COLO829 (cell line): ENCODE measurements around the gene BMX.

Experiments used
- DNase-seq: peaks from one replicate; pipeline ENCODE4 v3.0.0; 2012; ENCODE audit warnings: low spot score

Gene BMX

GRCh38 chrX:15570145-15570544, 69.5 kb downstream of the BMX start:
- no peak for DNase-seq

GRCh38 chrX:15574017-15574416, 73.4 kb downstream of the BMX start:
- DNase-seq = no peak

GRCh38 chrX:15576019-15576418, 75.4 kb downstream of the BMX start:
- DNase-seq = no peak

GRCh38 chrX:15579778-15580747, 79.5 kb downstream of the BMX start:
- no peak for DNase-seq

GRCh38 chrX:15594371-15594770, 93.8 kb downstream of the BMX start:
- peak; percentile 26 for DNase-seq

GRCh38 chrX:15598026-15598425, 97.4 kb downstream of the BMX start:
- DNase-seq = peak; percentile 48

GRCh38 chrX:15599461-15599860, 98.9 kb downstream of the BMX start:
- DNase-seq = no peak

- DNase-seq = no peak
Measured at GRCh38 chrX:15600049-15600448, 99.4 kb downstream of the BMX start.

GRCh38 chrX:15600745-15601144, 100.1 kb downstream of the BMX start, which contains the start of gene ACE2:
ACE2 (minus strand) TSS chrX:15600960; CDS start chrX:15600911, 49 bp downstream.
- no peak for DNase-seq

- no peak for DNase-seq
Measured at GRCh38 chrX:15601932-15602331, 101.3 kb downstream of the BMX start.

GRCh38 chrX:15602761-15603160, 102.2 kb downstream of the BMX start:
- no peak for DNase-seq

GRCh38 chrX:15605226-15605625, 104.6 kb downstream of the BMX start:
- no peak for DNase-seq
